Keratinocyte (primary cell): Measurements from ENCODE around the gene AKAP8L. TPM values are rescaled to one million over a fixed set of nuclear protein-coding genes. Genes with fewer than 3 reads are reported as not detected.

Source experiments
- DNase-seq: peaks from one replicate; pipeline ENCODE4 v3.0.0-alpha.2; 2011; ENCODE audit warnings: low read depth, missing footprints, low spot score
- FAIRE-seq: peaks from 2 replicates; lab custom pipeline; 2011; peaks lifted over from hg19 to GRCh38; lab: Jason Lieb, UNC
- H2AFZ ChIP-seq: 2 replicates; pipeline ENCODE4 v1.6.0; 2012; ENCODE audit warnings: low read length, control low read depth, inconsistent platforms; ENCODE audit not compliant: control insufficient read depth
- H3K27ac ChIP-seq: 2 replicates; pipeline ENCODE4 v1.5.1; 2011; ENCODE audit warnings: low read length; ENCODE audit not compliant: control insufficient read depth, insufficient read depth
- H3K27me3 ChIP-seq: 3 replicates; pipeline ENCODE4 v1.6.0; 2011; ENCODE audit warnings: low read length; ENCODE audit not compliant: control insufficient read depth, insufficient read depth; ENCODE audit errors: extremely low read depth
- H3K36me3 ChIP-seq, 2 experiments: 2 replicates in 1 of 2; 3 replicates in 1 of 2; pipeline ENCODE4 v1.5.1; 2011; ENCODE audit warnings: low read length in 2 of 2, mild to moderate bottlenecking in 1 of 2; ENCODE audit not compliant: control insufficient read depth in 2 of 2, insufficient read depth in 2 of 2; ENCODE audit errors: extremely low read depth in 1 of 2
- H3K4me1 ChIP-seq: 3 replicates; pipeline ENCODE4 v1.5.1; 2011; ENCODE audit warnings: low read length; ENCODE audit not compliant: control insufficient read depth, insufficient read depth; ENCODE audit errors: extremely low read depth
- H3K4me2 ChIP-seq: 3 replicates; pipeline ENCODE4 v1.6.0; 2011; ENCODE audit warnings: low read depth, low read length; ENCODE audit not compliant: control insufficient read depth, insufficient read depth; ENCODE audit errors: extremely low read depth
- H3K4me3 ChIP-seq, 3 experiments: fragments of 200-600 bp in 1 of 3; sonication (generic) in 1 of 3; 2 replicates in 2 of 3; 3 replicates in 1 of 3; pipeline ENCODE4 v1.5.1; 2011 to 2016; ENCODE audit warnings: low read length in 3 of 3, mild to moderate bottlenecking in 3 of 3, control low read depth in 2 of 3, inconsistent platforms in 1 of 3, low read depth in 1 of 3, mixed read lengths in 1 of 3, mixed run types in 1 of 3, moderate library complexity in 1 of 3; ENCODE audit not compliant: control insufficient read depth in 2 of 3, insufficient read depth in 2 of 3; ENCODE audit errors: extremely low read depth in 1 of 3
- H3K79me2 ChIP-seq: 2 replicates; pipeline ENCODE4 v1.6.0; 2012; ENCODE audit warnings: low read length; ENCODE audit not compliant: control insufficient read depth, insufficient read depth
- H3K9ac ChIP-seq: 3 replicates; pipeline ENCODE4 v1.6.0; 2011; ENCODE audit warnings: low read length; ENCODE audit not compliant: control insufficient read depth, insufficient read depth; ENCODE audit errors: extremely low read depth
- H3K9me1 ChIP-seq: 3 replicates; pipeline ENCODE4 v1.6.0; 2011; ENCODE audit warnings: low read length; ENCODE audit not compliant: control insufficient read depth, insufficient read depth; ENCODE audit errors: extremely low read depth
- H3K9me3 ChIP-seq: 2 replicates; pipeline ENCODE4 v1.5.1; 2012; ENCODE audit warnings: low read depth, low read length; ENCODE audit not compliant: control insufficient read depth
- H4K20me1 ChIP-seq: 3 replicates; pipeline ENCODE4 v1.6.0; 2011; ENCODE audit warnings: low read length; ENCODE audit not compliant: control insufficient read depth, insufficient read depth; ENCODE audit errors: extremely low read depth
- EZH2 ChIP-seq: IDR thresholded peaks from one replicate; pipeline ENCODE4 v1.6.1; 2012; ENCODE audit warnings: inconsistent platforms, mild to moderate bottlenecking, low read length, moderate library complexity
- dilution Hi-C: fragments of 300-500 bp; cut with MboI; formaldehyde crosslinking; loops from one replicate; pipeline ENCODE4 v1.7.0; 2020; ENCODE audit warnings: low sequenced_read_pairs; ENCODE audit not compliant: extremely low pct_ligation_motif_present
- polyA plus RNA-seq, 5 experiments: library from polyadenylated mRNA; depleted of rRNA in 3 of 5; stranded (reverse) in 3 of 5; stranded (forward) in 1 of 5; unstranded in 1 of 5; fragments of >200 nt; gene quantifications; 1 replicate in 1 of 5; 2 replicates in 3 of 5; 3 replicates in 1 of 5; pipeline versions ENCODE4 v1.2.1 to v1.2.3, GENCODE V29; 2011 to 2012; ENCODE audit warnings: missing spikeins in 2 of 5, low read depth in 1 of 5, low replicate concordance in 1 of 5
- TF ChIP-seq, protein P1 (sequence below), 3 experiments: IDR thresholded peaks in 1 of 3; conservative IDR thresholded peaks in 1 of 3; optimal IDR thresholded peaks in 1 of 3; 2 replicates in 2 of 3; 3 replicates in 1 of 3; pipeline versions ENCODE3 to v1.5.1; 2011; ENCODE audit warnings: low read length in 3 of 3, mild to moderate bottlenecking in 3 of 3, moderate library complexity in 2 of 3, control low read depth in 1 of 3, inconsistent platforms in 1 of 3; ENCODE audit not compliant: insufficient read depth in 2 of 3; ENCODE audit errors: extremely low read depth in 1 of 3

The AKAP8L gene
- polyA plus RNA-seq, 1 donor (not counting 4 experiments of a cell fraction or from before 2014, with no cell fraction given) = 48.2 TPM

DNA sequence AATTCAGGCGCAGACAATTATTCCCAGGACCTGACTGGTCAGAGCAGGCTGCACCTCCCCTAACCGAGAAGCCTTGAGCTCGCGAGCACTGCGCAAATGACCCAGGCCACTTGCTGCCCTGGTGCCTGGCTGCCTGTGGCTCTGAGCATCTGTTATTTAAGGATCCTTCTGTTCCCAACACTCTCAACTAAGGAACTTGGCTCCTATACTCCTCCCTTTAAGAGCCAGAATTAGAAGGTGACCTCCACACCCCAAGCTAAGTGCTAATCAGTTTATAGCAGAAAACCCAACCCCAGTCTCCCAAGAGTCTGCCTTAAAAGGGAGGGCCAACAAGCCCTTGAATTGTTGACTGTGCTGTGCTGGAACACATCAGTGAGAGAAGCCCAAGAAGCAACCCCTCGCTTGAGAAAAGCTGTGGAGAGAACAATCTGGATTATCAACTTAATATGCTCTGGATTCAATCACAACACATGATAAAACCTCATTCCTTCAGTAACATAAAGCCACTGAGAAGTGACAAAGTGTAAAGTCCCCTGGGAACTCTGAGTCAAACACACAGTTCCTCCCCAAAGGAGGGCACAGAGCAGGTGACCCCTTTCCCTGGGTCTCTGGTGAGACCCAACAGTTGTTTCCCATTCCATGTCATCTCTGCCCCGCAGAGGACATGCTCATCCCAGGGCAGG is 14.6 kb downstream of the AKAP8L start:
- dilution Hi-C loops = no loop called here
- no peak overlapping the region for H3K27ac ChIP-seq
- no peaks in the 10 kb centered on the region for H3K9me1 ChIP-seq
- H3K27me3 ChIP-seq = no peaks in the 10 kb centered on the region
- H3K9me3 ChIP-seq = no peaks in the 10 kb centered on the region
- H4K20me1 ChIP-seq = peaks cover 7% of the 10 kb centered on the region
- DNase-seq (no peak), FAIRE-seq (no peak)
- H3K9ac ChIP-seq = no peak overlapping the region
- no peak overlapping the region for H3K4me2 ChIP-seq
- peaks cover 34 to 39% of the 10 kb centered on the region in 2 experiments for H3K36me3 ChIP-seq
- peaks cover 7% of the 10 kb centered on the region for H3K4me1 ChIP-seq
- no peak for TF ChIP-seq EZH2
- TF ChIP-seq, protein P1, sequence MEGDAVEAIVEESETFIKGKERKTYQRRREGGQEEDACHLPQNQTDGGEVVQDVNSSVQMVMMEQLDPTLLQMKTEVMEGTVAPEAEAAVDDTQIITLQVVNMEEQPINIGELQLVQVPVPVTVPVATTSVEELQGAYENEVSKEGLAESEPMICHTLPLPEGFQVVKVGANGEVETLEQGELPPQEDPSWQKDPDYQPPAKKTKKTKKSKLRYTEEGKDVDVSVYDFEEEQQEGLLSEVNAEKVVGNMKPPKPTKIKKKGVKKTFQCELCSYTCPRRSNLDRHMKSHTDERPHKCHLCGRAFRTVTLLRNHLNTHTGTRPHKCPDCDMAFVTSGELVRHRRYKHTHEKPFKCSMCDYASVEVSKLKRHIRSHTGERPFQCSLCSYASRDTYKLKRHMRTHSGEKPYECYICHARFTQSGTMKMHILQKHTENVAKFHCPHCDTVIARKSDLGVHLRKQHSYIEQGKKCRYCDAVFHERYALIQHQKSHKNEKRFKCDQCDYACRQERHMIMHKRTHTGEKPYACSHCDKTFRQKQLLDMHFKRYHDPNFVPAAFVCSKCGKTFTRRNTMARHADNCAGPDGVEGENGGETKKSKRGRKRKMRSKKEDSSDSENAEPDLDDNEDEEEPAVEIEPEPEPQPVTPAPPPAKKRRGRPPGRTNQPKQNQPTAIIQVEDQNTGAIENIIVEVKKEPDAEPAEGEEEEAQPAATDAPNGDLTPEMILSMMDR (optimal IDR thresholded peaks at IDR 0.05 in 1 of 3, IDR thresholded peaks at IDR 0.05 in 1 of 3, conservative IDR thresholded peaks at IDR 0.05 in 1 of 3; ENCODE audit: extremely low read depth in 1 of 3, insufficient read depth in 2 of 3, low read length in 3 of 3) = no peak
- peaks cover 80% of the 10 kb centered on the region for H3K79me2 ChIP-seq
- H3K4me3 ChIP-seq = no peak overlapping the region
- H2AFZ ChIP-seq = no peak overlapping the region

DNA sequence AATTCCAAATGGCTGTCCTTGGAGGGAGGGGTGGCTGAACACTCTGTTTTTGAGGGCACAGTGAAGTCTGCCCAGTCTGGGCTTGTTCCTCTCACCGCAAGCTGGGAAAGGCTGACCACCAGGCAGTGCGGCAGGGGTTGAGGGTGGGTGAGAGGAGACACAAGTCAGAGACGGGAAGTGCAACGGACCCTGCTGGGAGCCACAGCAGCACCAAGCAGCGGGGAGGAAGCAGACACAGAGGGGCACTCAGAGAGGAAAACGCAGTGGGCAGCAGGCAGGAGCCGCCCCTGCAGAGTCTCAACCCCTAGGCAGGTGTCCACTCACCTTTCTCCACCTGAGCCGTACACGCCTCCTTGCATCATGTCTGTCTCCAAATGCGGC is 15.6 kb downstream of the AKAP8L start:
- no peak for DNase-seq
- Histone ChIP-seq H3K79me2 (peaks cover 70% of the 10 kb centered on the region), H3K4me3 (no peak overlapping the region), H3K4me1 (peaks cover 7% of the 10 kb centered on the region), H3K27me3 (no peaks in the 10 kb centered on the region), H4K20me1 (peaks cover 7% of the 10 kb centered on the region), H3K9me3 (no peaks in the 10 kb centered on the region), H2AFZ (no peak overlapping the region), H3K9me1 (no peaks in the 10 kb centered on the region), H3K4me2 (no peak overlapping the region), H3K9ac (no peak overlapping the region), H3K36me3 (peaks cover 41 to 43% of the 10 kb centered on the region in 2 experiments), H3K27ac (no peak overlapping the region)
- dilution Hi-C loops = no loop called here
- FAIRE-seq = no peak
- no peak for TF ChIP-seq EZH2
- TF ChIP-seq, protein P1 (optimal IDR thresholded peaks at IDR 0.05 in 1 of 3, IDR thresholded peaks at IDR 0.05 in 1 of 3, conservative IDR thresholded peaks at IDR 0.05 in 1 of 3; ENCODE audit: extremely low read depth in 1 of 3, insufficient read depth in 2 of 3, low read length in 3 of 3) = no peak
